H9 (cell line): ENCODE data around the gene ISOC1. TPM values are rescaled to one million over a fixed set of nuclear protein-coding genes. Genes with fewer than 3 reads are reported as not detected.

Source experiments
- DNase-seq: peaks from one replicate; pipeline ENCODE4 v3.0.0-alpha.2; 2017
- H2AFZ ChIP-seq: one replicate; pipeline ENCODE4 v1.6.1; 2013; ENCODE audit warnings: mild to moderate bottlenecking, low read length, control low read depth, moderate library complexity
- H2AK5ac ChIP-seq: 2 replicates; pipeline ENCODE4 v1.6.1; 2013; ENCODE audit warnings: low read length, control low read depth, mixed read lengths; ENCODE audit not compliant: insufficient read length
- H2BK120ac ChIP-seq: one replicate; pipeline ENCODE4 v1.6.1; 2013; ENCODE audit warnings: low read depth, mild to moderate bottlenecking, low read length, control low read depth, inconsistent platforms; ENCODE audit not compliant: poor library complexity, severe bottlenecking
- H2BK12ac ChIP-seq: 2 replicates; pipeline ENCODE4 v1.6.1; 2013; ENCODE audit warnings: low read length, control low read depth, mixed read lengths, low read depth; ENCODE audit not compliant: insufficient read length
- H2BK15ac ChIP-seq: 2 replicates; pipeline ENCODE4 v1.6.1; 2013; ENCODE audit warnings: low read depth, low read length, control low read depth
- H2BK20ac ChIP-seq: one replicate; pipeline ENCODE4 v1.6.1; 2013; ENCODE audit warnings: low read depth, mild to moderate bottlenecking, low read length, control low read depth, inconsistent platforms; ENCODE audit not compliant: poor library complexity, severe bottlenecking
- H2BK5ac ChIP-seq: 2 replicates; pipeline ENCODE4 v1.6.1; 2013; ENCODE audit warnings: low read length, control low read depth, mixed read lengths; ENCODE audit not compliant: insufficient read length
- H3K14ac ChIP-seq: 2 replicates; pipeline ENCODE4 v1.6.1; 2013; ENCODE audit warnings: low read length, control low read depth; ENCODE audit not compliant: insufficient read depth
- H3K18ac ChIP-seq: 2 replicates; pipeline ENCODE4 v1.6.1; 2013; ENCODE audit warnings: low read depth, mild to moderate bottlenecking, mixed read lengths, low read length, control low read depth; ENCODE audit not compliant: insufficient read length
- H3K23ac ChIP-seq: 2 replicates; pipeline ENCODE4 v1.6.1; 2013; ENCODE audit warnings: low read length, control low read depth, mixed read lengths, low read depth; ENCODE audit not compliant: insufficient read length
- H3K23me2 ChIP-seq: 2 replicates; pipeline ENCODE4 v1.6.1; 2013; ENCODE audit warnings: low read depth, mild to moderate bottlenecking, mixed read lengths, low read length, control low read depth; ENCODE audit not compliant: insufficient read length, poor library complexity, severe bottlenecking
- H3K27ac ChIP-seq: 2 replicates; pipeline ENCODE4 v1.5.1; 2013; ENCODE audit warnings: low read length, control low read depth, mixed read lengths, low read depth; ENCODE audit not compliant: insufficient read length
- H3K27me3 ChIP-seq: 2 replicates; pipeline ENCODE4 v1.6.1; 2013; ENCODE audit warnings: low read length, control low read depth, inconsistent platforms; ENCODE audit not compliant: insufficient read depth
- H3K4ac ChIP-seq: 2 replicates; pipeline ENCODE4 v1.6.1; 2013; ENCODE audit warnings: low read depth, mild to moderate bottlenecking, control low read depth, inconsistent platforms, low read length, moderate library complexity
- H3K4me1 ChIP-seq: 2 replicates; pipeline ENCODE4 v1.6.1; 2013; ENCODE audit warnings: low read length, control low read depth, inconsistent platforms; ENCODE audit not compliant: insufficient read depth
- H3K4me2 ChIP-seq: 2 replicates; pipeline ENCODE4 v1.6.1; 2013; ENCODE audit warnings: low read length, control low read depth, mixed read lengths; ENCODE audit not compliant: insufficient read length, insufficient read depth
- H3K56ac ChIP-seq: 2 replicates; pipeline ENCODE4 v1.6.1; 2013; ENCODE audit warnings: low read depth, mild to moderate bottlenecking, mixed read lengths, low read length, control low read depth; ENCODE audit not compliant: insufficient read length
- H3K79me1 ChIP-seq: 2 replicates; pipeline ENCODE4 v1.6.1; 2013; ENCODE audit warnings: low read depth, mild to moderate bottlenecking, moderate library complexity, low read length, control low read depth, inconsistent platforms; ENCODE audit not compliant: insufficient read depth, poor library complexity, severe bottlenecking
- H3K79me2 ChIP-seq: 2 replicates; pipeline ENCODE4 v1.6.1; 2013; ENCODE audit warnings: low read length, control low read depth, inconsistent platforms; ENCODE audit not compliant: insufficient read depth
- H3K9ac ChIP-seq: 2 replicates; pipeline ENCODE4 v1.6.1; 2013; ENCODE audit warnings: low read length, control low read depth, mixed read lengths; ENCODE audit not compliant: insufficient read length; ENCODE audit errors: extremely low read depth
- H3K9me3 ChIP-seq: one replicate; pipeline ENCODE4 v1.6.1; 2013; ENCODE audit warnings: low read depth, low read length, inconsistent platforms; ENCODE audit not compliant: control insufficient read depth
- H3T11ph ChIP-seq: one replicate; pipeline ENCODE4 v1.6.1; 2013; ENCODE audit warnings: mild to moderate bottlenecking, low read length, control low read depth, inconsistent platforms
- H4K20me1 ChIP-seq: one replicate; pipeline ENCODE4 v1.6.1; 2013; ENCODE audit not compliant: control insufficient read depth, insufficient read length, insufficient read depth
- H4K5ac ChIP-seq: 2 replicates; pipeline ENCODE4 v1.6.1; 2013; ENCODE audit warnings: low read depth, mild to moderate bottlenecking, mixed read lengths, low read length, control low read depth; ENCODE audit not compliant: insufficient read length
- H4K8ac ChIP-seq: replicated peaks from 2 replicates; pipeline ENCODE4 v1.6.1; 2013; ENCODE audit warnings: low read length, control low read depth, mixed read lengths, low read depth; ENCODE audit not compliant: insufficient read length
- H4K91ac ChIP-seq: 2 replicates; pipeline ENCODE4 v1.6.1; 2013; ENCODE audit warnings: low read depth, mild to moderate bottlenecking, moderate library complexity, mixed read lengths, low read length, control low read depth; ENCODE audit not compliant: insufficient read length
- H3K27ac Mint-ChIP-seq, 3 experiments: 2 replicates in 2 of 3; 3 replicates in 1 of 3; pipeline ENCODE4 v1.8.0; 2020 to 2021; ENCODE audit warnings: mixed read lengths in 3 of 3, mild to moderate bottlenecking in 1 of 3, moderate library complexity in 1 of 3
- H3K27me3 Mint-ChIP-seq: 2 replicates; pipeline ENCODE4 v1.8.0; 2021; ENCODE audit warnings: low read depth, mild to moderate bottlenecking, moderate library complexity, mixed read lengths
- H3K36me3 Mint-ChIP-seq, 3 experiments: 2 replicates in 2 of 3; 3 replicates in 1 of 3; pipeline ENCODE4 v1.8.0; 2020 to 2021; ENCODE audit warnings: low read depth in 3 of 3, mixed read lengths in 3 of 3; ENCODE audit not compliant: insufficient read depth in 1 of 3
- H3K4me1 Mint-ChIP-seq, 2 experiments: 2 replicates each; pipeline ENCODE4 v1.8.0; 2020; ENCODE audit warnings: mixed read lengths in 2 of 2
- H3K4me3 Mint-ChIP-seq, 2 experiments: 2 replicates in 1 of 2; 3 replicates in 1 of 2; pipeline ENCODE4 v1.8.0; 2020 to 2021; ENCODE audit warnings: mild to moderate bottlenecking in 2 of 2, mixed read lengths in 2 of 2, moderate library complexity in 1 of 2
- H3K9me3 Mint-ChIP-seq, 2 experiments: 2 replicates in 1 of 2; 3 replicates in 1 of 2; pipeline ENCODE4 v1.8.0; 2020; ENCODE audit warnings: mild to moderate bottlenecking in 2 of 2, mixed read lengths in 2 of 2, moderate library complexity in 1 of 2
- CTCF ChIP-seq: fragments of 200-600 bp; sonication (generic); conservative IDR thresholded peaks from 3 replicates; pipeline ENCODE4 v1.8.0; 2021; ENCODE audit warnings: antibody characterized with exemption, mild to moderate bottlenecking
- total RNA-seq: library from RNA; stranded (reverse); gene quantifications from 2 replicates; pipeline ENCODE4 v1.2.1, GENCODE V29; 2021

ISOC1 gene
- total RNA-seq, 1 experiment from 2014 or later: 23.0 TPM

- H3K4me1 Mint-ChIP-seq: 0 out of 4 replicates have a peak, but pooled peaks cover 0 to 2% of the 10 kb centered on the region in 2 experiments
- H3K18ac ChIP-seq: no peak overlapping the region
- H2BK5ac ChIP-seq: no peak overlapping the region
- H4K91ac ChIP-seq: no peak overlapping the region
- H3K27me3 ChIP-seq: no peaks in the 10 kb centered on the region
- no peak overlapping the region for H3T11ph ChIP-seq
- no peaks in the 10 kb centered on the region for H3K79me1 ChIP-seq
- H4K8ac ChIP-seq: no peak overlapping the region
- H3K9ac ChIP-seq: no peak overlapping the region
- H3K27ac ChIP-seq: no peak overlapping the region
- H3K27ac Mint-ChIP-seq: no peak overlapping the region
- peaks cover 2% of the 10 kb centered on the region; the same call in 1 of the 2 replicates for H3K27me3 Mint-ChIP-seq
- no peak for TF ChIP-seq CTCF
- H3K23me2 ChIP-seq: no peaks in the 10 kb centered on the region
- H4K20me1 ChIP-seq: no peaks in the 10 kb centered on the region
- no peak overlapping the region for H2BK15ac ChIP-seq
- no peaks in the 10 kb centered on the region for H3K9me3 Mint-ChIP-seq
- no peak overlapping the region for H3K4me3 Mint-ChIP-seq
- no peaks in the 10 kb centered on the region for H3K9me3 ChIP-seq
- no peak overlapping the region for H2BK120ac ChIP-seq
- H2BK20ac ChIP-seq: no peak overlapping the region
- H3K36me3 Mint-ChIP-seq: no peaks in the 10 kb centered on the region
- no peaks in the 10 kb centered on the region for H3K4me1 ChIP-seq
- H3K4ac ChIP-seq: no peak overlapping the region
- no peaks in the 10 kb centered on the region for H3K79me2 ChIP-seq
- H2BK12ac ChIP-seq: no peak overlapping the region
- no peak overlapping the region for H3K56ac ChIP-seq
- DNase-seq: no peak
- no peak overlapping the region for H3K23ac ChIP-seq
- H2AK5ac ChIP-seq: no peak overlapping the region
- H3K14ac ChIP-seq: no peak overlapping the region
- H2AFZ ChIP-seq: no peak overlapping the region
- H4K5ac ChIP-seq: no peak overlapping the region
- no peak overlapping the region for H3K4me2 ChIP-seq
Observed at GRCh38 chr5:129137637-129138036, 43.1 kb downstream of the ISOC1 start.
